K562 (cell line): ENCODE measurements around the gene TJP2. TPM values are rescaled to one million over a fixed set of nuclear protein-coding genes. Genes with fewer than 3 reads are reported as not detected.

Source experiments
- ARID1B ChIP-seq: fragments of 450-650 bp; IDR thresholded peaks from 2 replicates; pipeline ENCODE4 v1.6.1; 2016; ENCODE audit warnings: antibody characterized with exemption, mild to moderate bottlenecking, inconsistent platforms
- ATF3 ChIP-seq, 2 experiments: fragments of 450-650 bp in 1 of 2; sonication (generic) in 1 of 2; formaldehyde crosslinking in 1 of 2; IDR thresholded peaks in 1 of 2; conservative IDR thresholded peaks in 1 of 2; 2 replicates each; pipeline versions ENCODE4 v1.6.1 to v1.8.1; 2016 to 2023; ENCODE audit warnings: mild to moderate bottlenecking in 2 of 2, moderate library complexity in 2 of 2, inconsistent platforms in 1 of 2, missing genetic modification reagents in 1 of 2
- BACH1 ChIP-seq: fragments of 200-800 bp; sonication (Bioruptor generic); IDR thresholded peaks from 2 replicates; pipeline ENCODE4 v1.6.1; 2016; ENCODE audit warnings: missing genetic modification characterization, missing compliant biosample characterization
- CBFA2T3 ChIP-seq: fragments of 450-650 bp; IDR thresholded peaks from 2 replicates; pipeline ENCODE4 v1.6.1; 2017
- CBX5 ChIP-seq: IDR thresholded peaks from 2 replicates; pipeline ENCODE4 v1.6.1; 2014; ENCODE audit warnings: low read depth, borderline replicate concordance
- CHD1 ChIP-seq: fragments of 200-600 bp; sonication (generic); IDR thresholded peaks from one replicate; pipeline ENCODE4 v1.6.1; 2012; ENCODE audit warnings: mild to moderate bottlenecking, moderate library complexity, low read length, inconsistent platforms
- ETV5 ChIP-seq: sonication (generic); formaldehyde crosslinking; IDR thresholded peaks from 2 replicates; pipeline ENCODE4 v1.4.0; 2020; ENCODE audit warnings: low read depth, mild to moderate bottlenecking, missing genetic modification reagents
- FOXJ2 ChIP-seq: fragments of 200-800 bp; sonication (Bioruptor generic); IDR thresholded peaks from 2 replicates; pipeline ENCODE4 v1.6.1; 2016; ENCODE audit warnings: missing genetic modification characterization, missing compliant biosample characterization
- HMBOX1 ChIP-seq: sonication (generic); IDR thresholded peaks from 2 replicates; pipeline ENCODE4 v1.6.1; 2016
- JUN ChIP-seq, 2 experiments: sonication (generic) in 1 of 2; formaldehyde crosslinking in 1 of 2; IDR thresholded peaks; 2 replicates each; pipeline versions ENCODE4 v1.6.1 to v1.8.0; 2012 to 2022; ENCODE audit warnings: borderline replicate concordance in 2 of 2, mild to moderate bottlenecking in 2 of 2, improper control_type of control experiment in 1 of 2, low read depth in 1 of 2, low read length in 1 of 2, missing genetic modification reagents in 1 of 2
- MAFF ChIP-seq: IDR thresholded peaks from 2 replicates; pipeline ENCODE4 v1.6.1; 2012; ENCODE audit warnings: low read length, improper control_type of control experiment
- MAFK ChIP-seq: IDR thresholded peaks from 2 replicates; pipeline ENCODE4 v1.6.1; 2011; ENCODE audit warnings: low read length, improper control_type of control experiment
- MAZ ChIP-seq, 2 experiments: fragments of 450-650 bp in 1 of 2; sonication (generic) in 1 of 2; formaldehyde crosslinking; IDR thresholded peaks in 1 of 2; conservative IDR thresholded peaks in 1 of 2; 2 replicates each; pipeline versions ENCODE4 v1.4.0 to v1.5.0; 2020; ENCODE audit warnings: mild to moderate bottlenecking in 1 of 2, missing genetic modification reagents in 1 of 2
- NCOA1 ChIP-seq: fragments of 450-650 bp; IDR thresholded peaks from 2 replicates; pipeline ENCODE4 v1.6.1; 2016; ENCODE audit warnings: low read depth
- NELFE ChIP-seq: IDR thresholded peaks from 2 replicates; pipeline ENCODE4 v1.6.1; 2011; ENCODE audit warnings: mild to moderate bottlenecking; ENCODE audit not compliant: insufficient read depth, insufficient read length
- SMARCA4 ChIP-seq: fragments of 450-650 bp; IDR thresholded peaks from 2 replicates; pipeline ENCODE4 v1.6.1; 2016
- SMARCC2 ChIP-seq: fragments of 450-650 bp; IDR thresholded peaks from 2 replicates; pipeline ENCODE4 v1.6.1; 2017; ENCODE audit warnings: antibody characterized with exemption, moderate library complexity, mild to moderate bottlenecking, low read depth
- TCF3 ChIP-seq: sonication (generic); formaldehyde crosslinking; IDR thresholded peaks from 2 replicates; pipeline ENCODE4 v1.4.0; 2020; ENCODE audit warnings: mild to moderate bottlenecking, missing genetic modification reagents
- ZEB2 ChIP-seq: fragments of 450-650 bp; IDR thresholded peaks from 2 replicates; pipeline ENCODE4 v1.6.1; 2016
- ZNF134 ChIP-seq: fragments of 250-450 bp; sonication (Bioruptor Pico); conservative IDR thresholded peaks from 2 replicates; pipeline ENCODE4 v1.4.0; 2020
- ZNF184 ChIP-seq: sonication (generic); formaldehyde crosslinking; IDR thresholded peaks from 2 replicates; pipeline ENCODE4 v1.5.0; 2020; ENCODE audit warnings: missing genetic modification reagents
- ZNF384 ChIP-seq: IDR thresholded peaks from 2 replicates; pipeline ENCODE4 v1.6.1; 2012; ENCODE audit warnings: low read depth, low read length, improper control_type of control experiment
- ZNF518B ChIP-seq: fragments of 250-450 bp; sonication (Bioruptor Pico); IDR thresholded peaks from 2 replicates; pipeline ENCODE4 v1.5.0; 2021; ENCODE audit warnings: mild to moderate bottlenecking, moderate library complexity
- polyA plus RNA-seq, 8 experiments: library from polyadenylated mRNA; depleted of rRNA in 4 of 8; stranded (reverse) in 5 of 8; unstranded in 3 of 8; fragments of >200 nt; fragmentation: Nextera tagmentation in 2 of 8; fragmentation: Illumina TruSeq in 1 of 8; extraction: Ambion mirVana in 2 of 8; extraction: Trizol in 1 of 8; gene quantifications; 2 replicates each; pipeline versions ENCODE4 v1.2.1 to v1.2.3, GENCODE V29; 2011 to 2014; ENCODE audit warnings: inconsistent platforms in 1 of 8, missing spikeins in 1 of 8
- total RNA-seq, 7 experiments: library from RNA; depleted of rRNA in 6 of 7; stranded (reverse); fragments of >200 nt in 6 of 7; fragmentation: Illumina TruSeq in 2 of 7; extraction: Trizol in 2 of 7; gene quantifications; 2 replicates each; pipeline versions ENCODE4 v1.2.1 to v1.2.3, GENCODE V29; 2011 to 2021; ENCODE audit warnings: low replicate concordance in 1 of 7

The TJP2 gene
- total and polyA plus RNA-seq, 9 of the 15 experiments (the other 6 are each of a cell fraction or from before 2014, with no cell fraction given): 4.0 to 24.1 (median 16.8) TPM

DNA sequence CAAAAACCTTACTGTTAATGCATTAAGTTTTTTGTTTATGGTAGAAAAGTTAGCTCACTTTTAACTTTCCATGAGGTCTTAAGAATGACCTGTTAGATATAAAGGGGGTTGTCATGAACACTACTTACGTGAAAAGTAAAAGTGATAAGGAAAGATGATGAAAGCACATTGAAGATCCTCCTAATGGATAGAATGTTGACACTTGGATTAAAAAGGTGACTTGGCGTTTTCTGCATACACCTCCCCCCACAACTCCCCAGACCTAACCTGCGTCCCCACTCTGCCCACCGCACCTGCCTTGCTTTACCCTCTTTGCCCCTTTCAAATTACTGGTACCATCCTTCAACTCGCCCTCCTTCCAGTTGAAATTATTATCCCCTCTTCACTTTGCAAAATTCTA lies 32.0 kb downstream of the TJP2 start (continued):
- TF ChIP-seq TCF3 (no peak), NCOA1 (peak; percentile 28; the same call in 1 of the 2 replicates), ZNF184 (CRISPR knock-in tag) (no peak), ZNF518B (no peak), MAFF (peak; percentile 27; the same call in 1 of the 2 replicates), HMBOX1 (no peak), MAZ (CRISPR knock-in tag; conservative IDR thresholded peaks at IDR 0.05 in 1 of 2, IDR thresholded peaks at IDR 0.05 in 1 of 2) (no peak), CBFA2T3 (no peak), ZNF134 (CRISPR knock-in tag) (no peak), ZEB2 (no peak), SMARCC2 (peak; percentile 25; the same call in 1 of the 2 replicates), SMARCA4 (peak; percentile 66; the same call in 1 of the 2 replicates), CBX5 (no peak), ARID1B (peak; percentile 68), ATF3 (IDR thresholded peaks at IDR 0.05) (peak; percentile 52; the same call in 1 of the 2 replicates), ATF3 (CRISPR knock-in tag; conservative IDR thresholded peaks at IDR 0.05) (no peak), CHD1 (no peak), MAFK (peak; percentile 52; the same call in 1 of the 2 replicates), BACH1 (tag) (peak; percentile 46; the same call in 1 of the 2 replicates), ETV5 (no peak), ZNF384 (no peak), NELFE (no peak), FOXJ2 (tag) (no peak), JUN (IDR thresholded peaks at IDR 0.05; ENCODE audit: borderline replicate concordance, low read depth, low read length) (no peak), JUN (CRISPR knock-in tag; IDR thresholded peaks at IDR 0.05; ENCODE audit: borderline replicate concordance) (no peak)
